PC-9 (cell line): Measurements from ENCODE around the gene TRPV3.

Experiments used
- EZH2 ChIP-seq: fragments of 200-600 bp; sonication (generic); IDR thresholded peaks from 2 replicates; pipeline ENCODE4 v1.8.0; 2017; ENCODE audit warnings: antibody characterized with exemption, low read depth
- TF ChIP-seq, protein P1 (sequence below): fragments of 200-600 bp; sonication (generic); conservative IDR thresholded peaks from 2 replicates; pipeline ENCODE4 v1.6.1; 2017; ENCODE audit warnings: mixed run types, antibody characterized with exemption, mild to moderate bottlenecking, moderate library complexity

DNA sequence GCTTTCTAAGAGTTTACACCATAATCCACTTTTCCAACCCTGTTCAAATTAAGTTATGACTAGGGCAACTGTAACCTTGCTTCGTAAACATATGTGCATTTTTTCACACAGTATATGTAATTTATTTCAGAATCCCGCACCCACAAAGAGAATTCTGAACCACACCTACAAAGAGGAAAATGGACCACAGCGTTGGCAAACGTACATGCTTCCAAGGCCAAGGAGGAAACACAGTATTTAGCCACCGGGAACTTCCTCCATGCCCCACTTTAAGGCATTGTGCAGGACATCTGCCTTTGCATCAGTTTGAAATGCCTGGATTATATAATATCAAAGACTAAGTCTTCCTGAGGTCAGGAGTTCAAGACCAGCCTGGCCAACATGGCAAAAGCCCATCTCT is 88.1 kb downstream of the TRPV3 start:
- TF ChIP-seq, protein P1, sequence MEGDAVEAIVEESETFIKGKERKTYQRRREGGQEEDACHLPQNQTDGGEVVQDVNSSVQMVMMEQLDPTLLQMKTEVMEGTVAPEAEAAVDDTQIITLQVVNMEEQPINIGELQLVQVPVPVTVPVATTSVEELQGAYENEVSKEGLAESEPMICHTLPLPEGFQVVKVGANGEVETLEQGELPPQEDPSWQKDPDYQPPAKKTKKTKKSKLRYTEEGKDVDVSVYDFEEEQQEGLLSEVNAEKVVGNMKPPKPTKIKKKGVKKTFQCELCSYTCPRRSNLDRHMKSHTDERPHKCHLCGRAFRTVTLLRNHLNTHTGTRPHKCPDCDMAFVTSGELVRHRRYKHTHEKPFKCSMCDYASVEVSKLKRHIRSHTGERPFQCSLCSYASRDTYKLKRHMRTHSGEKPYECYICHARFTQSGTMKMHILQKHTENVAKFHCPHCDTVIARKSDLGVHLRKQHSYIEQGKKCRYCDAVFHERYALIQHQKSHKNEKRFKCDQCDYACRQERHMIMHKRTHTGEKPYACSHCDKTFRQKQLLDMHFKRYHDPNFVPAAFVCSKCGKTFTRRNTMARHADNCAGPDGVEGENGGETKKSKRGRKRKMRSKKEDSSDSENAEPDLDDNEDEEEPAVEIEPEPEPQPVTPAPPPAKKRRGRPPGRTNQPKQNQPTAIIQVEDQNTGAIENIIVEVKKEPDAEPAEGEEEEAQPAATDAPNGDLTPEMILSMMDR, result no peak
- no peak for TF ChIP-seq EZH2
